GM21526 (cell line): ENCODE data around the gene OGT.
A peak's percentile ranks its signal among the peaks of the same experiment; 100 is the strongest.
"Not testable (repeated sequence)": the region's sequence is repeated elsewhere in the genome, so short reads cannot be mapped to it uniquely, and the experiment has no call there.

ENCODE experiments used
- ATAC-seq: cut with Tn5 transposase; IDR thresholded peaks from one replicate; pipeline ENCODE4 v1.9.1; 2021; ENCODE audit warnings: moderate library complexity; ENCODE audit not compliant: unreplicated experiment, low FRiP score

Gene OGT

GRCh38 chrX:71579136-71579989 is 46.5 kb downstream of the OGT start:
- no peak for ATAC-seq

- ATAC-seq = no peak
Measured at GRCh38 chrX:71579990-71580380, 47.1 kb downstream of the OGT start.

- ATAC-seq = no peak
Measured at GRCh38 chrX:71581210-71581609, 48.3 kb downstream of the OGT start.

GRCh38 chrX:71586929-71587328 is 54.0 kb downstream of the OGT start:
- no peak for ATAC-seq

- ATAC-seq = not testable (repeated sequence)
Measured at GRCh38 chrX:71593210-71593609, 60.3 kb downstream of the OGT start.

GRCh38 chrX:71599965-71600364 is 67.1 kb downstream of the OGT start:
- ATAC-seq = no peak

GRCh38 chrX:71603618-71604017 is 70.7 kb downstream of the OGT start:
- ATAC-seq = no peak

- no peak for ATAC-seq
Measured at GRCh38 chrX:71604141-71604540, 71.2 kb downstream of the OGT start.

GRCh38 chrX:71604796-71605568 is 72.1 kb downstream of the OGT start:
- no peak for ATAC-seq

GRCh38 chrX:71606536-71607216 is 73.8 kb downstream of the OGT start:
- ATAC-seq = no peak

GRCh38 chrX:71607488-71607887 is 74.6 kb downstream of the OGT start:
- ATAC-seq = no peak

GRCh38 chrX:71609095-71609750 is 76.3 kb downstream of the OGT start:
- no peak for ATAC-seq

- ATAC-seq = not testable (repeated sequence)
Measured at GRCh38 chrX:71611736-71612135, 78.8 kb downstream of the OGT start.

GRCh38 chrX:71612256-71612655 is 79.4 kb downstream of the OGT start:
- no peak for ATAC-seq

GRCh38 chrX:71615056-71615455 is 82.2 kb downstream of the OGT start:
- ATAC-seq = no peak

GRCh38 chrX:71615954-71616353 is 83.0 kb downstream of the OGT start:
- ATAC-seq = no peak

GRCh38 chrX:71616672-71617529 is 84.0 kb downstream of the OGT start:
- no peak for ATAC-seq

- ATAC-seq = no peak
Measured at GRCh38 chrX:71617742-71618141, 84.8 kb downstream of the OGT start.

- peak; percentile 43 for ATAC-seq
Measured at GRCh38 chrX:71618303-71618721, 85.4 kb downstream of the OGT start, which contains the start of gene CXCR3. Gene CXCR3, minus strand, starts transcription at chrX:71618511. Its CDS starts 62 bp downstream, at chrX:71618449.

- ATAC-seq = no peak
Measured at GRCh38 chrX:71618787-71619186, 85.9 kb downstream of the OGT start.
